ENCODE results near the gene NR1H3.
A peak's percentile ranks its signal among the peaks of the same experiment; 100 is the strongest.

NR1H3 gene

GRCh38 chr11:47244448-47245350, 13.1 kb upstream of the NR1H3 start:
- DNase-seq (ENCODE audit: low read depth): no peak

GRCh38 chr11:47245611-47246357, 12.0 kb upstream of the NR1H3 start:
- no peak for DNase-seq (ENCODE audit: low read depth)

- no peak for DNase-seq (ENCODE audit: low read depth)
Measured at GRCh38 chr11:47247502-47247901, 10.3 kb upstream of the NR1H3 start.

- DNase-seq (ENCODE audit: low read depth): no peak
Measured at GRCh38 chr11:47248304-47248663, 9.5 kb upstream of the NR1H3 start.

GRCh38 chr11:47248664-47249377, 9.0 kb upstream of the NR1H3 start, which contains the start of gene ACP2:
ACP2 (minus strand) TSS chr11:47248814; CDS start chr11:47248789, 25 bp downstream.
- peak; percentile 71 for DNase-seq (ENCODE audit: low read depth)

- DNase-seq (ENCODE audit: low read depth): no peak
Measured at GRCh38 chr11:47249378-47249715, 8.4 kb upstream of the NR1H3 start.

- no peak for DNase-seq (ENCODE audit: low read depth)
Measured at GRCh38 chr11:47251751-47252150, 6.0 kb upstream of the NR1H3 start.

- no peak for DNase-seq (ENCODE audit: low read depth)
Measured at GRCh38 chr11:47253660-47254059, 4.1 kb upstream of the NR1H3 start.

GRCh38 chr11:47254386-47254785, 3.4 kb upstream of the NR1H3 start:
- no peak for DNase-seq (ENCODE audit: low read depth)

- DNase-seq (ENCODE audit: low read depth): no peak
Measured at GRCh38 chr11:47256374-47256773, 1.4 kb upstream of the NR1H3 start.

GRCh38 chr11:47257177-47257516, 649 bp upstream of the NR1H3 start:
- DNase-seq (ENCODE audit: low read depth): no peak

- no peak for DNase-seq (ENCODE audit: low read depth)
Measured at GRCh38 chr11:47258317-47258902, 614 bp downstream of the NR1H3 start.

GRCh38 chr11:47259232-47259977, 1.6 kb downstream of the NR1H3 start:
- no peak for DNase-seq (ENCODE audit: low read depth)

- DNase-seq (ENCODE audit: low read depth): no peak
Measured at GRCh38 chr11:47260366-47260765, 2.6 kb downstream of the NR1H3 start.

- DNase-seq (ENCODE audit: low read depth): no peak
Measured at GRCh38 chr11:47261291-47261800, 3.5 kb downstream of the NR1H3 start.

GRCh38 chr11:47264119-47264518, 6.3 kb downstream of the NR1H3 start:
- DNase-seq (ENCODE audit: low read depth): no peak

- no peak for DNase-seq (ENCODE audit: low read depth)
Measured at GRCh38 chr11:47264521-47264920, 6.7 kb downstream of the NR1H3 start.

GRCh38 chr11:47267876-47268275, 10.1 kb downstream of the NR1H3 start:
- no peak for DNase-seq (ENCODE audit: low read depth)

GRCh38 chr11:47268448-47269001, 10.7 kb downstream of the NR1H3 start:
- DNase-seq (ENCODE audit: low read depth): no peak

- DNase-seq (ENCODE audit: low read depth): peak; percentile 64
Measured at GRCh38 chr11:47269002-47269828, 11.4 kb downstream of the NR1H3 start.

Data from stimulated activated CD8-positive, alpha-beta memory T cell treated with anti-CD3 and anti-CD28 coated beads, Interleukin-12 subunit alpha, Interleukin-12 subunit beta, amount 100 ng/mL, for 1 hour (primary cell).